HG02588 (cell line): Measurements from ENCODE around the gene SEMA5A.

Experiments
- ATAC-seq: cut with Tn5 transposase; IDR thresholded peaks from one replicate; pipeline ENCODE4 v1.9.1; 2021; ENCODE audit warnings: mild to moderate bottlenecking, moderate library complexity; ENCODE audit not compliant: unreplicated experiment

The SEMA5A gene

DNA sequence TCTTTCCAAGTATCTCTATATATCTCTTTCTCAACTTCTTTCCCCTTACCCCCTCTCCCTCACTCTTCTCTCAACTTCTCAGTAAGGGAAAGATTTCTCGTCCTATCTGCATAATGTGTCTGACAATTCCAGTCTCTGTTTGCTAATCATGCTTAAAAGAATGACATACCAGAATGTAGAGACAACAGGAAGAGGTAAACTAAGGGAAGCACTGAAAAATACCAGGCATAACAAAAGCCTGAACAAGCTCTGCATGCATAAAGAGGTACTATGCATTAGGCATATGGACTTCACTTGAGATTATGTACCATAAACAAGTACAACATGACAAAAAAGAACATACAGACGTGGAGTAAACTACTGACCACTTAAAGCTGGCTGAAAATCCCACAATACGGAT is 62.6 kb downstream of the SEMA5A start:
- no peak for ATAC-seq

DNA sequence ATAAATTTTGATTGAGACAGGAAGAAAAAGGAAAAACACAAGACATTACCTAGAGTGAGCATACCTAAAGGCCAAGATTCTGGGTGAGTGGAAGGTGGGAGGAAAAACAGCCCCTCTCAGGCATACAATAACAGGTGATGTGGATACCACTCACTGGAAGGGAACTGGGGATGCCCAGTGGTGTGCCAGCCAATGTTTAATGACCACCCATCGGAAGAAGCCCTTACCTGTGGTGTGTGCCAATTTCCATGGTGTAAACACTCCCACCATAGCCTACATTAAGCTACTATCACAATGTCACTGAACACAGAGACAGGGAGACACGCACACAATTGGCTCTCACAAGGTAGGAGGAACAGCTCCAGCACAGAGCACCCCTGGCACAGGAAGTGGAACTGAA is 63.5 kb downstream of the SEMA5A start:
- ATAC-seq: no peak

- no peak for ATAC-seq
These were observed 65.4 kb downstream of the SEMA5A start for GRCh38 chr5:9480499-9480898.

- ATAC-seq: no peak
These were observed 65.9 kb downstream of the SEMA5A start for GRCh38 chr5:9479990-9480389.

DNA sequence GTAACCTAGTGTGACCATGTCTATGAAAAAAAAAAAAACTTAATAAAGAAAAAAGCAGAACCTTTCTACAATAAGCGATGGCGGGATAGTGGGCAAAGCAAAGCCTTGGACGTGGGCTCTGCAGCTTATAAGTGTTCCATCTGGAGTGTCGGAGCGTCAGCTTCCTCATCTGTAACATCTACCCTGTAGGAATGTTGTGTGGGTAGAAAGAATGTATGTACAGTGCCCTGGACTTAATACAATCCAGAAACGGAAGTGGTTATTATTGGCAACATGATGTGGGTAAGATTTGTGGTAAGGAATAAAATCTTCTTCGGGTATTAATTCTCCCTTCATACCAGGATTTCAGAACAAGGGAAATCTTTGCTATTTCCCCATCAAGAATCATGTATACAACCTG is 66.5 kb downstream of the SEMA5A start:
- ATAC-seq: no peak

GRCh38 chr5:9477537-9477936 is 68.3 kb downstream of the SEMA5A start:
- no peak for ATAC-seq

DNA sequence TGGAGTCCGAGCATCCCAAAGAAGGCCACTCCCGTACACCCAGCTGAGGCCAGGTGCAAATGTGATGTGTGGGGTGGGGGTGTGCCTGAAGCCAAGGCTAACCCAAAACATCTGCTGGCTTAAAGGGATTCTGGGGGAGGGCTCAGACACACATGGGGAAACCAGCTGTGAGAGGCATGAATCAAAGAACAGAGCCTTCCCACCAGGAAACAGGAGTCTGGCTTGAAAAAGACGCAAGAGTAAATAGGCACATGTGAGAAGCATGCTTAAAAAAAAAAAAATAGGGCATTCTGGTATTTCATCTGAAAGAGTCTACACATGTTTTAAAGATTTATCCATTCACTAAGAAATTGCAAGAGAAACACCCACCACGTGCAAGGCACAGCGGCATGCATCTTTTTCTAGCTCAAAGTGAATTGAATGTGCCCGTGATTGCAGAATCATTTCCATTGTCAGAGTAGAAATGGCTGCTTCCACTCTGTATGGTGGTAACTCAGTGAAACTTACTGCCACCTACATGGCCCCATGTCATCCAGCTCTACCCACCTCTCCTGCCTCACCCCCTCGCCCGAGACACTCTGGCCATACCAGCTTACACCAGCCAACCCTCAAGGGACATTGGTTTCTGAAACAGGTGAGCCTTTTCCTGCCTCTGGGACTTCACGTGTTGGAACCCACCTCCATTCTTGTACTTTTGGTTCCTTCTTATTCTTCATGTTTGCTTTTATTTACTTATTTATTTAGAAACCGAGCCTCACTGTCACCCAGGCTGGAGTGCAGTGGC is 71.5 kb downstream of the SEMA5A start:
- ATAC-seq: no peak

DNA sequence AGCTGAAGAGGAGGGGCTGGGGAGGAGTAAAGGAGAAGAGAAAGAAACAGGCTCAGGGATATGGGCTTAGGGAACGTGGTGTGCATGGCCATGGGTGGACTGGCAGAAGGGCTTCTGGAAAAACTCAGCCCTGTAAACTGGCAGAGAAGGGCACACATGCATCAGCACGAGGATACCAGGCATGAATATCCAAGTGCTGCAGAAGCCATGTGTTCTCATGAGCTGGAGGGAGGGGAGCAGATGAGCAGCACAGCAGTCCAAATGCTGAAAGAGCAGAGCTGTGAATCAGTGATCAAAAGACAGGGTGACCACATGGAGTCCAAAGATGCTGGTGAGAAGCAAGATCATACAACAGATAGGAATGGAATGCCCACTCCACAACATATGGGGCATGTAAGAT is 72.3 kb downstream of the SEMA5A start:
- no peak for ATAC-seq

DNA sequence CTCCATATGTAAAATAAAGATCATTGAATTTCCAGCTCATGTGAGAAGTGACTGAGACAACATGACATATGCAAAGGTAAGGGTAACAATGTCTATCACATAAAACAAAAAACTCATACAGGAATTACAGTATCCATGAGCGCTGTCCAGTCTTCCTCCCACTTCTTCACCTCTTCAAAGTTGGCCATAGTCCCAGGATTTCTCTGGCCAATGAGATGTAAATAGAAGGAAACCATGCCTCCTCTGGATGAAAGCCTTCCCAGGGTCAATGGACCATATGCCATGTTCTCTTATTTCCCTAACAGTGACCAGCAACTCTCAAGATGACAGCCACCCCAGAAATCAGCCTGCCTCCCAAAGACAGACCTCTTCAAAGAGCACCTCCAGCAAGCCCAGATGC is 75.5 kb downstream of the SEMA5A start:
- ATAC-seq: no peak

DNA sequence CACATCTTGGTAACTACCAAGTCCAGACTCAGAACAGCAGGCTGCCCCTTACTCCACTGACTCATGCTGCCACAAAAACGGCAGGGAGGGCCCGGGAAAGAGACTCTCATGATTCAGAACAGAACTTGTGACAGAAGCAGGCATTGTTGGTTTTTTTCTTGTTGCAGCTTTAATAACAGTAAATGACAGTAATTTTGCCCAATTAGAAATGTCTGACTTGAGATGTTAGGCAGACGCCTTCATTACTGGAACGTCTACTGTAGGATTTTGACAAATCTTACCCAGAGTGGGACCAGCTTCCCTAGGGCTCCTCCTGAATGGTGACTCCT is 77.9 kb downstream of the SEMA5A start:
- no peak for ATAC-seq

DNA sequence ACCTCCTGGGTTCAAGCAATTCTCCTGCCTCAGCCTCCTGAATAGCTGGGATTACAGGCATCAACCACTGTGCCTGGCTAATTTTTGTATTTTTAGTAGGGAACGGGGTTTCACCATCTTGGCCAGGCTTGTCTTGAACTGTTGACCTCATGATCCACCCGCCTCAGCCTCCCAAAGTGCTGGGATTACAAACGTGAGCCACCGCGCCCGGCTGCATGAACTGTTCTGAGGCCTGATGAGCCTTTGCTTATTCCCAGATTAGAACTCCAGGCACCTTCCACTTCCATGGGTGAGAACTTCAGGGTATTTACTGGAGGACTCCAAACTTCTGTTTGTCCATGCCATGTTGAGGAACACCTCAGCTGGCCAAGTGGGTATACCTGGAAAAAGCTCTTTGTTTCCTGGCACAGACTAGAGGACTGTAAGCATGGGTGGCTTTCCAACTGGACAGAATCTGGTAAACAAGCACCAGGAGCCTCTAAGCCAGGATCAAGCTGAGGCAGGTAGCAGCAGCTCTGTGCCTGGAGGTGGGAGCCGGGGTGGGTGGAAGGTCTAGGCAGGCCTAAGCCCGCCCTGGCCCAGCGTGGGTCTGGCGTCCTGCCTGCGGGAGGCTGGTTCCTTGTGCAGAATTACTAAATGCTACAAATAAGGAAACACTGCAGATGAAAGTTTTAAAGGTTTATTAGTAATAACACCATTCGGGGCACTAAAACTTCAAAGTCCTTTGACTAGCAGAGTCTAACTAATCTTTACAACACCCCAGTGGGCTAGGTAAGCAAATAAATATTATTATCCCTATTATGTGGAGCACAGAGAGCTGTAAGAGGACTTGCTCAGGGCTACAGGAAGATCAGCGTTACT is 78.4 kb downstream of the SEMA5A start:
- ATAC-seq: no peak

DNA sequence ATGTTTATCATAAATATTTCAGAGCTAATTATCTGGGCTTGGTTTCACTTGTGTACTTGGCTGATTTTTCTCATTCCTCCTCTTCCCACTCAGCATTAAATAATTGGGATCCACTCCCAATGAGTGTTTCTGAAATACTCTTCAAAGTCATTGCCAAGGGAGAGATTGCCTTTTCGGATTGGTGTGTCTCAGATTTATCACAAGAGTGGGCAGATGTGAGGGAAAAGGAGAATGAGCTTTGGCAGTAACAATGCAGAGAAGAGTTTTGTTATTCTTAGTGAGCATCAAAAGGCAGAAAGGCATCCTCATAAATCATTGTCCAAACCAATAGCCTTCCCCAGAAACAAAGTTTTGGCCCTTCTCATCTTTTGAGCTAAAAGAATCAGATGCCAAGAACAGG is 79.2 kb downstream of the SEMA5A start:
- no peak for ATAC-seq

DNA sequence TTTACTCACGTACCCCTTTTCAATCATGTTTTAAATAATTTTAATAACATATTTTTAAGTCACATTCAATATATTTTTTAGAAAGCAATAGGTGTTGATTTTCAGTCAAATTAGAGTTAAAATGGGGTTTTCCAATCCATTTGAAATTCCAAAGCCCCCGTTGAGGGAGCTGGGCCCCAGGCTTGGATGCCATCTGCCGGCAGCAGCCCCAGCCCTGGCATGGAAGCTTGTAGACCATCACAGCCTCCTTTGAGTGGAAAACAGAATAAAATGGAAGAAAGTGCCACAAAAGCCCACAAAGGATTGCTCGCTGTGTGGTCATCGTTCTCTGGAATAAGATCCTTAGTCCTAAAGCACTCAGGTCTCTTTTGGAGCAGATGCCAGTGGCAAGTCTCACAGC is 81.4 kb downstream of the SEMA5A start:
- ATAC-seq: no peak

DNA sequence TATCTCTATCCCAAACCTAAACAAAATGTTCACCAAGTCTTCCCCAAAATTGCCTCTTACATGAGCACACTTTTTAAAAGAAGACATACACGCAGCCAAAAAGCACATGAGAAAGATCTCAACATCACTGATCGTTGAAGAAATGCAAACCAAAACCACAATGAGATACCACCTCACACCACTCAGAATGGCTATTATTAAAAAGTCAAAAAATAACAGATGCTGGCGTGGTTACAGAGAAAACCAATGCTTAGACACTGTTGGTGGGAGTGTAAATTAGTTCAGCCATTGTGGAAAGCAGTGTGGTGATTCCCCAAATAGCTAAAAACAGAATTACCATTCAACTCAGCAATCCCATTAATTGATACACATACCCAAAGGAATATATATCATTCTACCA is 83.8 kb downstream of the SEMA5A start:
- no peak for ATAC-seq

- ATAC-seq: no peak
These were observed 84.8 kb downstream of the SEMA5A start for GRCh38 chr5:9460885-9461645.

DNA sequence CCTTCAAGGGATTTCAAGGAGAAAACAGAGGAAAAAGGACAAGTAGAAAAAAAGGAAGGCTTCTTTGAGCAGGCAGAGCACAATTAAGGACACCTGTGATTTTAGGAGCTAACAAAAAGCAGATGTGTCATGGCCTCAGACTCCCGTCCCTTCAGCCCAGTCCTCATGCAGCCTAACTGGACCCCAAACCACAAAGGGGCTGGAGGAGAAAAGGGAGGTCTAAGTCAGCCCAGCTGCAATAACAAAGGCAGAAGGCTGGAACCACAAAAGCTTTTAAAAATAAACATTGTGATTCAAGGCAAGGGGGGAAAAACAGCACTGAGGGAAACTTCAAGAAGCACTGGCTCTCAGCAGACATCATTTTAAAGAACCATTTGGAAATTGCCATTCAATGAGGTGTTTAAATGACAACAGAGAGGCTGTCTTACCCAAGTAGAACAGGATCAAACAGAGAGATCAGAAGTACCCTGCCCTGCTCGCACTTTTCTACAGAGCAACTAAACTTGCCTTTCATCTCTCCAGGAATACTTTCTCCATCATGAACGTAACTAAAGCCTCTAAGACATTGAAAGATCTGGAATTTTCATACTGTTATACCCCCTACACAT is 89.3 kb downstream of the SEMA5A start:
- no peak for ATAC-seq

DNA sequence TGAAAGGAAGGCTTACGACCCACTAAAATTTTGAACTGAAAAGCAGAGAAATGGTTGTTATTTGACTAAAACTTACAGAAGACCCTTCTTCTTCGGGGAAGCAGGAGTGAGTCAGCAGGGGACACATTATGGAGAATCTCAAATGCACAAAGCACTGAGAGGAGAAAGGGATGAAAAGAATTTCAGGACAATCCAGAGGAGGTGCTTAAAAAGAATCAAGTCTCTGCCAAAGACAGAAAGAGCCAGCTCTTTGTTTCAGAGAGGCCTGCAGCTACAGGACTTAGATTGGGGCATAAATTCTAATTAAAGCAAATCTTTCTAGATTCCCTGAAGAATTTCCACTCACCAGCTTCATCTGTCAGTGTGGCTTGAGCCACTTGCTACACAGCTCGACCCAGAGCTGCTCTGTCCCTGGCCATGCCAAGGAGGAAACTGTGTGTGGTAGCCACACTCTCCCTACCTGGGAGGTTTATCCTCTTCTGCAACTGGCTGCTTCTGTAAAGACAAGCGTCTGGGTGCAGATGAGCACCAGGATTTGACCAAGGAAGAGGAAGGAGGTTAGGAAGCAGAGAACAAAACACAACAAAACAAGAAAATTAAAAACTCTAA is 89.9 kb downstream of the SEMA5A start:
- ATAC-seq: no peak

DNA sequence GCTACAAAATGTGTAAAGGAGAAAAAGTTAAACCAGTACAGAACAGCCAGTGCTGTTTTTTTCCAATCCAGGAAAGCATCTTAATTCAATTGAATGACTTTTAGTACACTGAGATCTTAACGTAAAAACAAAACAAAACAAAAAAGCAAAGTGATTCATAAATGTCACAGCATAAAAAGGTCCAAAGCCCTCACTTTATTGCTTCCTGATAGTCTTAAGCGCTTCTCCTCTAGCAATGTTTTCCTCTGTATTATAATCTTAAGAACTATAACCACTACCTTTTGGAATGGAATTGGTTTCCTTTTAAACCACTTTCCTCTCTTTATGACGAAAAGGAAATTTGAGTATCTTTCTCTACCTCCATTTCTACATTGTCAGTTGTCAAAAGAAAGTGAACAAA is 91.4 kb downstream of the SEMA5A start:
- ATAC-seq: no peak

DNA sequence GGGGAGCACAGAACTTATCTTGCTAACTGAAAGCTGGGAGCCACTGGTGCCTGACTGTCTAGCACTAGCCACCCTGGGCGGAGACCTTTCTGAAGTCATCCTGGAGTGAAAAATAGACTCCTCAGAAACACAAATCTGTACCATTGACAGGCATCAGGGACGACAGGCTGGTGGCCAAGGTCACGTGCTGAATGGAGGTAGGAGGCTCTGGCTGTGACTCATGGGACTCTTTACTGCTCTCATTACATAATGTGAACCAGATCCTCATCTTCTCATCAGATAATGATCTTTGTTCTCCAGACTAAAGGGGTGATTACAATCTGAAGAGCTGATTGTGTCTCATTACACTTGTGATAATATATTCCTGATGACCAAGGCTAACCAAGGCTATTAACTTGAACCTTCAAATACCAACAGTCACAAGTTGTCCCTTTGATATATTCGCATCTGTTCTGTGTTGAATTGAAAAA is 91.8 kb downstream of the SEMA5A start:
- no peak for ATAC-seq

GRCh38 chr5:9453480-9454011 is 92.3 kb downstream of the SEMA5A start:
- ATAC-seq: no peak
